WERI-Rb-1 (cell line): ENCODE measurements around the gene CRYBG1.

Experiments used
- DNase-seq: peaks from one replicate; pipeline ENCODE4 v3.0.0-alpha.2; 2020
- H3K27ac ChIP-seq: fragments of 250-450 bp; sonication (Bioruptor Pico); 2 replicates; pipeline ENCODE4 v1.5.1; 2020; ENCODE audit warnings: mild to moderate bottlenecking, moderate library complexity
- H3K27me3 ChIP-seq: fragments of 250-450 bp; sonication (Bioruptor Pico); 2 replicates; pipeline ENCODE4 v1.5.1; 2021; ENCODE audit warnings: mild to moderate bottlenecking, low read depth, moderate library complexity; ENCODE audit not compliant: insufficient read depth, severe bottlenecking
- H3K36me3 ChIP-seq: fragments of 250-450 bp; sonication (Bioruptor Pico); 2 replicates; pipeline ENCODE4 v1.5.1; 2020; ENCODE audit warnings: mild to moderate bottlenecking, moderate library complexity
- H3K4me3 ChIP-seq: 2 replicates; pipeline ENCODE4 v1.5.1; 2011; ENCODE audit warnings: low read depth, mild to moderate bottlenecking, control low read depth, low read length
- H3K9me3 ChIP-seq: fragments of 250-450 bp; sonication (Bioruptor Pico); 2 replicates; pipeline ENCODE4 v1.5.1; 2021; ENCODE audit warnings: mild to moderate bottlenecking, moderate library complexity; ENCODE audit not compliant: severe bottlenecking
- CTCF ChIP-seq: IDR thresholded peaks from 2 replicates; pipeline ENCODE4 v1.5.1; 2011; ENCODE audit warnings: low read depth, mild to moderate bottlenecking, control low read depth, inconsistent platforms, low read length

The CRYBG1 gene

DNA sequence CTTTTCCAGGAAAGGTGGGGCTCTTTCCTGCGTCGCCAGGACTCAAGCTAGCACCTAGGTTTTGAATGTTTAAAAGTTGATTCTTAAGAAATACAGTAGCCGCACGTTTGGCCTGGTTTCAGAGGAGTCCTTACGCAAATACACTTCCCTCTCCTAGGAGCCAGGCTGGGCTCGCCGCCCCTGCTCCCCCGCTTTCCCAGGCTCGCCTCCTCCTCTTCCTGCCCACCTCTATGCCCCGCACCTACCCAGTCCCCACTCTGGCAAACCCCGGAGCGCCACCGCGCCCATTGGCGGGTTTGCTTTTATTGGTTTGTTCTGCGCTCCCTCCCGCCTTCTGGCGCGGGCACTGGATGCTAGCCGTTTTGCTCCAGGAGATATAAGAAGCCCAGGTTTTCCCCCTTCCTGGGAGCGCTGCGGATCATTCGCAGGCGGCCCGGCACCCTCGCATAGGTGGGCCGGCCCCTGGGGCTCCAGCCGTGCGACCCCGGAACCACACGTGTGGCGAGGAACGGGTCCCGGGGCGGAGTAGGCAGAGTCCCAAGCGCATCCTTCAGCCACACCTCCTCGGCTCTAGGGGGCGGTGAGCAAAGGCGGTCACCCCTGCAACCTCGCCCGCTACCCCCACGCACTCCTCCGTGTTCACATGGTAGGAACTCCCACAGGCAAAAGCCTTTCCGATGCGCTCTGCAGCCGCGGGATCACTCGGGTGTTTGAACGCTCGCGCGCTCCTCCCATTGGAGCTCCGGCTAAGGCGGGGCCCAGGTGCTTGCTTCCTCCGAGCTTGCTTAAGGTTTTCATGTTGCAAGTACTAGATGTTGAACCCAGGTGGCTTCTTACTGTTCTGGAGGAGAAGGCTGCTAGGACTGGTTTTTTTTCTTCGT, 149.8 kb downstream of the CRYBG1 start:
- H3K27ac ChIP-seq, result no peak overlapping the region
- H3K9me3 ChIP-seq, result no peaks in the 10 kb centered on the region
- H3K36me3 ChIP-seq, result no peaks in the 10 kb centered on the region
- peak; percentile 66 for DNase-seq
- peak; percentile 43; the same call in 1 of the 2 replicates for TF ChIP-seq CTCF
- peaks cover 30% of the 10 kb centered on the region for H3K27me3 ChIP-seq
- H3K4me3 ChIP-seq, result peak overlapping the region; percentile 57

DNA sequence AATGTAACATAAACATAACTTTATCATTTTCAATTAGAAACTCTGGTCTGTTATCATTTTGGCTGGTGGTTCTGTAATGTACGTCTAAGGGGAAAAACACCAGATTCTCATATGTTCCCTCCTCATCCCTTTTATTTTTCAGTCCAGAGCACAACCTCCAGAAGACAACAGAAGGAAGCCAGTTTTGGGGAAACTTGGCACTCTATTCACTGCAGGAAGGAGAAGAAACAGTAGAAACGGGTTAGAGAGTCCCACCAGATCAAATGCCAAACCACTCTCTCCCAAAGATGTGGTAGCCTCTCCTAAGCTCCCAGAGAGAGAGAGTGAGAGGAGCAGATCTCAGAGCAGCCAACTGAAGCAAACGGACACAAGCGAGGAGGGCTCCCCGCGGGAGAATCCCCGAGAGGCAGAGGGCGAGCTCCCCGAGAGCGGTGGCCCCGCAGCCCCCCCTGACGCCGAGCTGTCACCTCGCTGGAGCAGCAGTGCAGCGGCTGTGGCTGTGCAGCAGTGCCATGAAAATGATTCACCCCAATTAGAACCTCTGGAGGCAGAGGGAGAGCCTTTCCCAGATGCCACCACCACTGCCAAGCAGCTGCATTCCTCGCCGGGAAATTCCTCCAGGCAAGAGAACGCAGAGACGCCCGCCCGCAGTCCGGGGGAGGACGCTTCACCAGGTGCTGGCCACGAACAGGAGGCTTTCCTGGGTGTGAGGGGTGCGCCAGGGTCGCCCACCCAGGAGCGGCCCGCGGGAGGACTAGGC, 151.0 kb downstream of the CRYBG1 start:
- peak; percentile 10 for DNase-seq
- no peaks in the 10 kb centered on the region for H3K9me3 ChIP-seq
- peaks cover 30% of the 10 kb centered on the region for H3K27me3 ChIP-seq
- H3K27ac ChIP-seq, result no peak overlapping the region
- H3K4me3 ChIP-seq, result peak overlapping the region; percentile 55
- no peak for TF ChIP-seq CTCF
- no peaks in the 10 kb centered on the region for H3K36me3 ChIP-seq

- Histone ChIP-seq H3K9me3 (no peaks in the 10 kb centered on the region), H3K27me3 (peaks cover 30% of the 10 kb centered on the region), H3K27ac (no peak overlapping the region), H3K4me3 (peak overlapping the region; percentile 55), H3K36me3 (no peaks in the 10 kb centered on the region)
- DNase-seq, result peak; percentile 20
- TF ChIP-seq CTCF, result peak; percentile 18; the same call in 1 of the 2 replicates
These were observed 151.8 kb downstream of the CRYBG1 start for GRCh38 chr6:106512048-106512967.

- H3K27me3 ChIP-seq, result peaks cover 30% of the 10 kb centered on the region
- H3K27ac ChIP-seq, result no peak overlapping the region
- no peaks in the 10 kb centered on the region for H3K9me3 ChIP-seq
- no peak for DNase-seq
- no peak for TF ChIP-seq CTCF
- no peaks in the 10 kb centered on the region for H3K36me3 ChIP-seq
- H3K4me3 ChIP-seq, result no peak overlapping the region; the same call in 1 of the 2 replicates
These were observed 152.6 kb downstream of the CRYBG1 start for GRCh38 chr6:106512968-106513574.
